Neural cell (in vitro differentiated cells): ENCODE measurements around the gene AHSP. TPM values are rescaled to one million over a fixed set of nuclear protein-coding genes. Genes with fewer than 3 reads are reported as not detected.

Source experiments
- H2AFZ ChIP-seq: fragments of 200-600, 300-800 bp; sonication (generic), shearing (Covaris generic); 2 replicates; pipeline ENCODE4 v1.6.0; 2014; ENCODE audit warnings: low read depth, mild to moderate bottlenecking, antibody characterized with exemption, low read length, moderate library complexity
- H3F3A ChIP-seq: fragments of 200-600 bp; shearing (Covaris generic); 2 replicates; pipeline ENCODE4 v1.6.1; 2016; ENCODE audit warnings: mild to moderate bottlenecking, moderate library complexity, mixed read lengths, antibody characterized with exemption, low read length; ENCODE audit not compliant: insufficient read depth, poor library complexity, severe bottlenecking
- H3K27ac ChIP-seq: fragments of 200-600, 300-800 bp; sonication (generic), shearing (Covaris generic); 2 replicates; pipeline ENCODE4 v1.5.1; 2014; ENCODE audit warnings: mild to moderate bottlenecking, low read length, moderate library complexity
- H3K27me3 ChIP-seq: fragments of 300-800, 200-600 bp; sonication (generic), shearing (Covaris generic); 2 replicates; pipeline ENCODE4 v1.6.0; 2014; ENCODE audit warnings: mild to moderate bottlenecking, low read depth, low read length, moderate library complexity; ENCODE audit not compliant: insufficient read depth
- H3K36me3 ChIP-seq: fragments of 300-800, 200-600 bp; sonication (generic), shearing (Covaris generic); 2 replicates; pipeline ENCODE4 v1.5.1; 2014; ENCODE audit warnings: mild to moderate bottlenecking, antibody characterized with exemption, low read length, moderate library complexity; ENCODE audit not compliant: insufficient read depth
- H3K4me2 ChIP-seq: fragments of 300-800, 200-600 bp; sonication (generic), shearing (Covaris generic); 2 replicates; pipeline ENCODE4 v1.6.0; 2014; ENCODE audit warnings: mild to moderate bottlenecking, low read length
- H3K4me3 ChIP-seq: fragments of 300-800, 200-600 bp; sonication (generic), shearing (Covaris generic); 2 replicates; pipeline ENCODE4 v1.5.1; 2014; ENCODE audit warnings: mild to moderate bottlenecking, low read length, moderate library complexity
- H3K79me2 ChIP-seq: fragments of 200-600 bp; shearing (Covaris generic); replicated peaks from 2 replicates; pipeline ENCODE4 v1.6.0; 2014; ENCODE audit warnings: mild to moderate bottlenecking, low read length, moderate library complexity; ENCODE audit not compliant: insufficient read depth
- H3K9ac ChIP-seq: fragments of 300-800, 200-600 bp; sonication (generic), shearing (Covaris generic); 2 replicates; pipeline ENCODE4 v1.6.1; 2016; ENCODE audit warnings: mild to moderate bottlenecking, low read length, mixed read lengths
- H3K9me2 ChIP-seq: fragments of 200-600 bp; shearing (Covaris generic); 2 replicates; pipeline ENCODE4 v1.6.1; 2016; ENCODE audit warnings: mild to moderate bottlenecking, low read length, mixed read lengths; ENCODE audit not compliant: insufficient read depth
- H3K9me3 ChIP-seq: fragments of 200-600, 300-800 bp; sonication (generic), shearing (Covaris generic); 2 replicates; pipeline ENCODE4 v1.6.1; 2016; ENCODE audit warnings: mild to moderate bottlenecking, mixed run types, low read length, moderate library complexity, mixed read lengths
- H4K20me1 ChIP-seq: fragments of 200-600 bp; shearing (Covaris generic); 2 replicates; pipeline ENCODE4 v1.6.1; 2016; ENCODE audit warnings: mild to moderate bottlenecking, mixed run types; ENCODE audit not compliant: insufficient read depth
- CTCF ChIP-seq: fragments of 450-650 bp; IDR thresholded peaks from 2 replicates; pipeline ENCODE4 v1.5.1; 2014; ENCODE audit warnings: antibody characterized with exemption, mild to moderate bottlenecking, moderate library complexity; ENCODE audit not compliant: poor library complexity, severe bottlenecking
- EP300 ChIP-seq: fragments of 450-650 bp; conservative IDR thresholded peaks from 2 replicates; pipeline ENCODE4 v1.6.1; 2014; ENCODE audit warnings: antibody characterized with exemption, mild to moderate bottlenecking, moderate library complexity; ENCODE audit not compliant: poor library complexity, severe bottlenecking
- EZH2 ChIP-seq: fragments of 200-600, 300-800 bp; shearing (Covaris generic), sonication (generic); IDR thresholded peaks from 2 replicates; pipeline ENCODE4 v1.6.1; 2014; ENCODE audit warnings: antibody characterized with exemption, low read length, borderline replicate concordance, mild to moderate bottlenecking; ENCODE audit not compliant: insufficient read depth, poor library complexity, severe bottlenecking
- MXI1 ChIP-seq: fragments of 450-650 bp; conservative IDR thresholded peaks from 2 replicates; pipeline ENCODE4 v1.6.1; 2014; ENCODE audit warnings: antibody characterized with exemption, mild to moderate bottlenecking; ENCODE audit not compliant: poor library complexity, severe bottlenecking
- POLR2AphosphoS5 ChIP-seq: IDR thresholded peaks from 2 replicates; pipeline ENCODE4 v1.6.1; 2012
- RAD21 ChIP-seq: fragments of 450-650 bp; conservative IDR thresholded peaks from 2 replicates; pipeline ENCODE4 v1.6.1; 2014; ENCODE audit warnings: antibody characterized with exemption, mild to moderate bottlenecking, moderate library complexity
- REST ChIP-seq: IDR thresholded peaks from 2 replicates; pipeline ENCODE4 v1.6.1; 2012; ENCODE audit warnings: borderline replicate concordance
- SMC3 ChIP-seq: fragments of 450-650 bp; conservative IDR thresholded peaks from 2 replicates; pipeline ENCODE4 v1.6.1; 2014; ENCODE audit warnings: antibody characterized with exemption, mild to moderate bottlenecking, moderate library complexity; ENCODE audit not compliant: poor library complexity
- TAF1 ChIP-seq: IDR thresholded peaks from 2 replicates; pipeline ENCODE4 v1.6.1; 2012; ENCODE audit warnings: low read depth
- polyA plus RNA-seq: library from polyadenylated mRNA; depleted of rRNA; stranded (reverse); fragments of >200 nt; gene quantifications from 2 replicates; pipeline ENCODE4 v1.2.3, GENCODE V29; 2014

Gene AHSP
- polyA plus RNA-seq, 1 donor from 2014 or later = not detected

- H3K4me3 ChIP-seq = no peak overlapping the region
- peaks cover 25% of the 10 kb centered on the region for H3K27me3 ChIP-seq
- no peak overlapping the region for H3K9ac ChIP-seq
- H3F3A ChIP-seq = no peaks in the 10 kb centered on the region
- no peaks in the 10 kb centered on the region for H3K9me2 ChIP-seq
- no peak for TF ChIP-seq EP300
- TF ChIP-seq MXI1 = no peak
- no peak for TF ChIP-seq SMC3
- TF ChIP-seq RAD21 = no peak
- no peak for TF ChIP-seq REST
- no peak for TF ChIP-seq CTCF
- no peak for TF ChIP-seq TAF1
- H3K79me2 ChIP-seq = no peaks in the 10 kb centered on the region
- no peak overlapping the region for H3K4me2 ChIP-seq
- no peak overlapping the region for H3K27ac ChIP-seq
- H4K20me1 ChIP-seq = no peaks in the 10 kb centered on the region
- H3K9me3 ChIP-seq = no peaks in the 10 kb centered on the region
- H2AFZ ChIP-seq = no peak overlapping the region
- H3K36me3 ChIP-seq = no peaks in the 10 kb centered on the region
Measured at GRCh38 chr16:31525113-31525512, 2.6 kb upstream of the AHSP start.

GRCh38 chr16:31528523-31529107 lies 915 bp downstream of the AHSP start:
- H3K27ac ChIP-seq = no peak overlapping the region
- H3K4me3 ChIP-seq = no peak overlapping the region
- H4K20me1 ChIP-seq = no peaks in the 10 kb centered on the region
- H3K79me2 ChIP-seq = no peaks in the 10 kb centered on the region
- H3K27me3 ChIP-seq = peaks cover 44% of the 10 kb centered on the region
- H3K9me2 ChIP-seq = no peaks in the 10 kb centered on the region
- H3K9ac ChIP-seq = no peak overlapping the region
- no peak for TF ChIP-seq CTCF
- TF ChIP-seq MXI1 = no peak
- no peak for TF ChIP-seq TAF1
- no peak for TF ChIP-seq REST
- TF ChIP-seq SMC3 = no peak
- no peak for TF ChIP-seq EP300
- TF ChIP-seq EZH2 = no peak
- no peak for TF ChIP-seq RAD21
- no peak for TF ChIP-seq POLR2AphosphoS5
- H2AFZ ChIP-seq = no peak overlapping the region
- no peaks in the 10 kb centered on the region for H3K9me3 ChIP-seq
- H3K4me2 ChIP-seq = no peak overlapping the region
- H3F3A ChIP-seq = no peaks in the 10 kb centered on the region
- no peaks in the 10 kb centered on the region for H3K36me3 ChIP-seq
